GM19023 (cell line): ENCODE measurements around the gene C1orf74.
A peak's percentile ranks its signal among the peaks of the same experiment; 100 is the strongest.

Experiments used
- ATAC-seq: cut with Tn5 transposase; IDR thresholded peaks from one replicate; pipeline ENCODE4 v1.9.1; 2021; ENCODE audit warnings: mild to moderate bottlenecking, moderate library complexity; ENCODE audit not compliant: unreplicated experiment

The C1orf74 gene

GRCh38 chr1:209784265-209785169, at the start of gene C1orf74:
Gene C1orf74 (minus strand): TSS chr1:209784559. CDS start chr1:209783634, 925 bp downstream.
- ATAC-seq = peak; percentile 99

- ATAC-seq = no peak
Measured at GRCh38 chr1:209831615-209832014, 47.3 kb upstream of the C1orf74 start.

- no peak for ATAC-seq
Measured at GRCh38 chr1:209830722-209831121, 46.4 kb upstream of the C1orf74 start.

- ATAC-seq = no peak
Measured at GRCh38 chr1:209829716-209830115, 45.4 kb upstream of the C1orf74 start.

- peak; percentile 92 for ATAC-seq
Measured at GRCh38 chr1:209827384-209828262, 43.3 kb upstream of the C1orf74 start, which contains the start of gene UTP25. Gene UTP25 (plus strand): TSS chr1:209827972. CDS start chr1:209828064, 92 bp downstream.

GRCh38 chr1:209825591-209826434, 41.5 kb upstream of the C1orf74 start:
- ATAC-seq = no peak

GRCh38 chr1:209823143-209824041, 39.0 kb upstream of the C1orf74 start:
- no peak for ATAC-seq

GRCh38 chr1:209822706-209823105, 38.3 kb upstream of the C1orf74 start:
- ATAC-seq = no peak

GRCh38 chr1:209820986-209821385, 36.6 kb upstream of the C1orf74 start:
- no peak for ATAC-seq

GRCh38 chr1:209819058-209819457, 34.7 kb upstream of the C1orf74 start:
- ATAC-seq = no peak

- no peak for ATAC-seq
Measured at GRCh38 chr1:209817691-209818090, 33.3 kb upstream of the C1orf74 start.

GRCh38 chr1:209816923-209817322, 32.6 kb upstream of the C1orf74 start:
- no peak for ATAC-seq

GRCh38 chr1:209815931-209816341, 31.6 kb upstream of the C1orf74 start:
- ATAC-seq = no peak

GRCh38 chr1:209815490-209815889, 31.1 kb upstream of the C1orf74 start:
- no peak for ATAC-seq

GRCh38 chr1:209813902-209814301, 29.5 kb upstream of the C1orf74 start:
- no peak for ATAC-seq

GRCh38 chr1:209810783-209811182, 26.4 kb upstream of the C1orf74 start:
- ATAC-seq = no peak

GRCh38 chr1:209809611-209810010, 25.3 kb upstream of the C1orf74 start:
- no peak for ATAC-seq

- ATAC-seq = no peak
Measured at GRCh38 chr1:209808059-209808581, 23.8 kb upstream of the C1orf74 start.

- ATAC-seq = no peak
Measured at GRCh38 chr1:209807509-209807908, 23.1 kb upstream of the C1orf74 start.
